Ovary (tissue), 3 donors: Measurements from ENCODE around the gene PDCD4.

Experiments
- EP300 ChIP-seq: sonication (generic); formaldehyde crosslinking; IDR thresholded peaks from one replicate; pipeline ENCODE4 v1.6.1; 2017; ENCODE audit warnings: antibody characterized with exemption
- TF ChIP-seq, protein P1 (sequence below), 3 donors: fragments of 450-650 bp in 2 of 3; fragments of 200-600 bp in 1 of 3; IDR thresholded peaks; one replicate each; pipeline versions ENCODE4 v1.5.1 to v1.8.0; 2016 to 2022; ENCODE audit warnings: antibody characterized with exemption in 3 of 3, mild to moderate bottlenecking in 1 of 3
- donor health status: DM: no; HTN: no; CAD: no.

GRCh38 chr10:110860576-110861241, 11.0 kb upstream of the PDCD4 start:
- TF ChIP-seq, protein P1, sequence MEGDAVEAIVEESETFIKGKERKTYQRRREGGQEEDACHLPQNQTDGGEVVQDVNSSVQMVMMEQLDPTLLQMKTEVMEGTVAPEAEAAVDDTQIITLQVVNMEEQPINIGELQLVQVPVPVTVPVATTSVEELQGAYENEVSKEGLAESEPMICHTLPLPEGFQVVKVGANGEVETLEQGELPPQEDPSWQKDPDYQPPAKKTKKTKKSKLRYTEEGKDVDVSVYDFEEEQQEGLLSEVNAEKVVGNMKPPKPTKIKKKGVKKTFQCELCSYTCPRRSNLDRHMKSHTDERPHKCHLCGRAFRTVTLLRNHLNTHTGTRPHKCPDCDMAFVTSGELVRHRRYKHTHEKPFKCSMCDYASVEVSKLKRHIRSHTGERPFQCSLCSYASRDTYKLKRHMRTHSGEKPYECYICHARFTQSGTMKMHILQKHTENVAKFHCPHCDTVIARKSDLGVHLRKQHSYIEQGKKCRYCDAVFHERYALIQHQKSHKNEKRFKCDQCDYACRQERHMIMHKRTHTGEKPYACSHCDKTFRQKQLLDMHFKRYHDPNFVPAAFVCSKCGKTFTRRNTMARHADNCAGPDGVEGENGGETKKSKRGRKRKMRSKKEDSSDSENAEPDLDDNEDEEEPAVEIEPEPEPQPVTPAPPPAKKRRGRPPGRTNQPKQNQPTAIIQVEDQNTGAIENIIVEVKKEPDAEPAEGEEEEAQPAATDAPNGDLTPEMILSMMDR (IDR thresholded peaks at IDR 0.05) = no peak
- TF ChIP-seq EP300 = no peak
